Measurements from ENCODE around the gene LEPR. TPM values are rescaled to one million over a fixed set of nuclear protein-coding genes. Genes with fewer than 3 reads are reported as not detected.
"Not testable (repeated sequence)": the region's sequence is repeated elsewhere in the genome, so short reads cannot be mapped to it uniquely, and the experiment has no call there.

Gene LEPR
- total RNA-seq, 4 donors from 2014 or later, result 1.2 to 20.4 (median 6.3) TPM

DNA sequence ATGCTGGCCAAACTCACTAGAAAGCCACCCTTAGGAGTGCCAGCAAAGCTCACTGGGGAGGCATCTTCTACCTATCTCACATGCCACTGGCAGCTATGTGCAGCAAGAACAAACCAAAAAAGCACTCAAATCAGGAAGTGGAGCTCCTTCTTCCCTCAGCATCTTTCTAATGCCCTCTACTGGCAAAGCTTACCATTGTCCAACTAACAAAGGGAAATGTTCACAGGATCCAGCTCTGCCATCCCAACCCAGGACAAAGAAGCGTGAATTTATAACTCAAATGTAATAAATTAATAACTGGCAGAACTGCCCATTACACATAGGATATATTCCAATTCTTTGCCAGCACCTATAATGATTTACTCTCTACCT, 38.9 kb downstream of the LEPR start:
- Histone ChIP-seq H3K27ac (no peak overlapping the region), H3K4me3 (no peak overlapping the region), H3K27me3 (no peaks in the 10 kb centered on the region), H3K4me1 (peaks cover 0 to 4% (median 0%) of the 10 kb centered on the region in 3 donors), H3K9me3 (no peaks in the 10 kb centered on the region), H3K36me3 (no peaks in the 10 kb centered on the region)
- no peak for TF ChIP-seq POLR2A (IDR thresholded peaks at IDR 0.05)
- TF ChIP-seq, protein P1, sequence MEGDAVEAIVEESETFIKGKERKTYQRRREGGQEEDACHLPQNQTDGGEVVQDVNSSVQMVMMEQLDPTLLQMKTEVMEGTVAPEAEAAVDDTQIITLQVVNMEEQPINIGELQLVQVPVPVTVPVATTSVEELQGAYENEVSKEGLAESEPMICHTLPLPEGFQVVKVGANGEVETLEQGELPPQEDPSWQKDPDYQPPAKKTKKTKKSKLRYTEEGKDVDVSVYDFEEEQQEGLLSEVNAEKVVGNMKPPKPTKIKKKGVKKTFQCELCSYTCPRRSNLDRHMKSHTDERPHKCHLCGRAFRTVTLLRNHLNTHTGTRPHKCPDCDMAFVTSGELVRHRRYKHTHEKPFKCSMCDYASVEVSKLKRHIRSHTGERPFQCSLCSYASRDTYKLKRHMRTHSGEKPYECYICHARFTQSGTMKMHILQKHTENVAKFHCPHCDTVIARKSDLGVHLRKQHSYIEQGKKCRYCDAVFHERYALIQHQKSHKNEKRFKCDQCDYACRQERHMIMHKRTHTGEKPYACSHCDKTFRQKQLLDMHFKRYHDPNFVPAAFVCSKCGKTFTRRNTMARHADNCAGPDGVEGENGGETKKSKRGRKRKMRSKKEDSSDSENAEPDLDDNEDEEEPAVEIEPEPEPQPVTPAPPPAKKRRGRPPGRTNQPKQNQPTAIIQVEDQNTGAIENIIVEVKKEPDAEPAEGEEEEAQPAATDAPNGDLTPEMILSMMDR (IDR thresholded peaks at IDR 0.05), result peak in 3 of 6 experiments; percentile 23 to 51 (median 26)
- WGBS, 2 donors, result 68 to 82% methylated on average over 1 of the region's 1 CpG
- intact Hi-C loops (cut with DNase I), result no loop called here
- no peak for DNase-seq

DNA sequence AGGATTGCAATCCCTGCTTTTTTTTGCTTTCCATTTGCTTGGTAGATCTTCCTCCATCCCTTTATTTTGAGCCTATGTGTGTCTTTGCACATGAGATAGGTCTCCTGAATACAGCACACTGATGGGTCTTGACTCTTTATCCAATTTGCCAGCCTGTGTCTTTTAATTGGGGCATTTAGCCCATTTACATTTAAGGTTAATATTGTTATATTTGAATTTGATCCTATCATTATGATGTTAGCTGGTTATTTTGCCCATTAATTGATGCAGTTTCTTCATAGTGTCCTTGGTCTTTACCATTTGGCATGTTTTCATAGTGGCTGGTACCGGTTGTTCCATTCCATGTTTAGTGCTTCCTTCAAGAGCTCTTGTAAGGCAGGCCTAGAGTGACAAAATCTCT, 45.4 kb downstream of the LEPR start:
- 92 to 95% methylated on average over 1 of the region's 1 CpG for WGBS, 2 donors

GRCh38 chr1:65467536-65467935, 47.1 kb downstream of the LEPR start:
- H3K27me3 ChIP-seq, result no peaks in the 10 kb centered on the region
- DNase-seq, result no peak
- H3K36me3 ChIP-seq, result no peaks in the 10 kb centered on the region
- TF ChIP-seq POLR2A (IDR thresholded peaks at IDR 0.05), result no peak
- TF ChIP-seq, protein P1 (IDR thresholded peaks at IDR 0.05), result no peak
- no peak overlapping the region for H3K27ac ChIP-seq
- no peaks in the 10 kb centered on the region for H3K9me3 ChIP-seq
- WGBS, 2 donors, result 40 to 45% methylated on average over 1 to 4 of the region's 6 CpGs
- no peak overlapping the region for H3K4me3 ChIP-seq
- intact Hi-C loops (cut with DNase I), result no loop called here
- H3K4me1 ChIP-seq, result peaks cover 0 to 19% (median 4%) of the 10 kb centered on the region in 3 donors

More for the DNA sequence above, 45.4 kb downstream of the LEPR start:
- DNase-seq; intact Hi-C loops (cut with DNase I); H3K27me3 ChIP-seq; H3K9me3 ChIP-seq; H3K4me3 ChIP-seq; H3K36me3 ChIP-seq; H3K27ac ChIP-seq: not testable (repeated sequence)
- peaks cover 0 to 19% (median 4%) of the 10 kb centered on the region in 3 donors for H3K4me1 ChIP-seq

DNA sequence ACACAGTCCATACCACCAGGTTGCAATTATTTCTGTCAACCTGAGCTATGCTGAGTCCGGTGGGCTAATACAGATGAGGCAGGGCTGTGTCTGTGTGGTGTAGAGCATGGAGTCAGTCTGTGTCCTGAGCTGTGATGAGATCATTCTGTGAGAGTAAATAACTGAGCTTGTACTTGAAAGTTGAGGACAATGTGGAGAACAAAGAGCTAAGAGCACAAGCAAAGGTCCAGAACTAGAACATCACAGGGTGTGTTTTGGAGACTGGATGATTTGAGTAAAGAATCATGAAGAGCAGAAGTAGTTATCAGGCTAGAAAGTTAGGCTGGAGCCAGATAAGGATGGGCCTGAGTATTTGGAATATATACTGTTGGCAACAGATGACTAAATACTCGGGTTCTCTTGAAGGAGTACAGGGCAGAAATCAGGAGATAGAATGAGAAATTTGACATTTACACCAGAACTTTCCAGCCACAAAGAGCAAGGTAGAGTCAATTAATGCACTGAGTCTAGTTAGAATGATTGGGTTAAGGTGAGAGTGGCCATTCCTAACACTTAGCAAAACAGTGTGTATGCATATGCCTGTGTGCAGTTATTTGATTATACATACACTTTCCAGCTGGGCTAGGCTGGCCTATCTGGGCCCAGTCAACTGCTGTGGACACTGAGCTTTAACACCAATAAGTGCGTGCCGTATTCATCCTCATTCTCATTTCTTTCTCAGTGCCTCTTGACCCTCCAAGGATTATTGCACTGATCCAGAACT, 48.8 kb downstream of the LEPR start:
- intact Hi-C loops (cut with DNase I), result no loop called here
- no peaks in the 10 kb centered on the region for H3K27me3 ChIP-seq
- H3K4me3 ChIP-seq, result no peak overlapping the region
- H3K27ac ChIP-seq, result peak overlapping the region in 3 of 4 donors; percentile 7 to 53 (median 33)
- H3K4me1 ChIP-seq, result peaks cover 0 to 19% (median 4%) of the 10 kb centered on the region in 3 donors
- DNase-seq, result no peak
- H3K9me3 ChIP-seq, result no peaks in the 10 kb centered on the region
- WGBS, 2 donors, result 55 to 56% methylated on average over 4 of the region's 4 CpGs
- no peaks in the 10 kb centered on the region for H3K36me3 ChIP-seq
- TF ChIP-seq, protein P1 (IDR thresholded peaks at IDR 0.05), result no peak
- no peak for TF ChIP-seq POLR2A (IDR thresholded peaks at IDR 0.05)

DNA sequence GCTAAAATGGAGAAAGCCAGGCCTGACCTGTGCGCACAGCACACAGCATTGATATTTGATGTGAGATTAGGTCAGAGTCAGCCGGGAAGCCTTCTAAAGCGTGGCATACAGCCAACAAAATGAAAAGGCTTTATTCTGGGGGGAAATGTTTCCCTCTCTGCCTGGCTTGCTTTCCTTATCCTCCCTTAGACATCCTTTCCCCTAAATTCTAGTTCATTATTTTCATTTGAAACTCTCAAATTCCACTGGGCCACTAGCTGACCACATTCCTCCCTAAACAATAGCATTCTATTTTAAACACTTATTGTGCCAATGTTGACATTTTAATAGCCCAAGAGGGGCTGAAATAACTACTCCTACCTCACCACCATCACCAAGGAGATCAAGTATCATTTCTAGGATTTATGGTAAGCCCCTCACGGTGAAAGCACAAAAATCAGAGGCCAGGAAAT, 49.4 kb downstream of the LEPR start:
- no peaks in the 10 kb centered on the region for H3K27me3 ChIP-seq
- H3K4me3 ChIP-seq, result no peak overlapping the region
- TF ChIP-seq, protein P1 (IDR thresholded peaks at IDR 0.05), result no peak
- 58 to 60% methylated on average over 4 of the region's 4 CpGs for WGBS, 2 donors
- peaks cover 0 to 19% (median 4%) of the 10 kb centered on the region in 3 donors for H3K4me1 ChIP-seq
- no peaks in the 10 kb centered on the region for H3K36me3 ChIP-seq
- H3K9me3 ChIP-seq, result no peaks in the 10 kb centered on the region
- DNase-seq, result no peak
- H3K27ac ChIP-seq, result peak overlapping the region in 3 of 4 donors; percentile 7 to 53 (median 33)
- intact Hi-C loops (cut with DNase I), result no loop called here

Small RNA genes lying within 50 kb of the gene (small RNA-seq; reads per million reads assigned to genes)
- 0 to 0.14 (median 0) reads per million in 4 donors for gene RNU2-15P

Other genes with a start within 250 kb of the LEPR start
- gene DNAJC6, start 111.1 kb upstream of the LEPR start, total RNA-seq, result 1 to 10 TPM in 1 of 4 donors, under 1 TPM in 3; 0.11 to 1.3 (median 0.34) TPM
- gene LEPROT, start within 50 bp of the LEPR start, total RNA-seq, result 10 to 100 TPM; 29.7 to 56.9 (median 42.9) TPM

Measured in esophagus squamous epithelium (tissue), 5 donors.